Peyer's patch (tissue), 4 donors: Measurements from ENCODE around the gene IDI1. TPM values are rescaled to one million over a fixed set of nuclear protein-coding genes. Genes with fewer than 3 reads are reported as not detected.
A peak's percentile ranks its signal among the peaks of the same experiment; 100 is the strongest.
"Not testable (repeated sequence)": the region's sequence is repeated elsewhere in the genome, so short reads cannot be mapped to it uniquely, and the experiment has no call there.

ENCODE experiments used
- DNase-seq, 3 donors: peaks; one replicate each; pipeline ENCODE4 v3.0.0-alpha.2; 2017 to 2019
- H3K27ac ChIP-seq, 4 donors: fragments of 200-600 bp; sonication (generic); one replicate each; pipeline ENCODE4 v1.5.1; 2016 to 2019
- H3K27me3 ChIP-seq, 2 donors: fragments of 200-600 bp; sonication (generic); one replicate each; pipeline ENCODE4 v1.5.1; 2019
- H3K36me3 ChIP-seq, 3 donors: fragments of 200-600 bp; sonication (generic); one replicate each; pipeline ENCODE4 v1.5.1; 2016 to 2019
- H3K4me1 ChIP-seq, 4 donors: fragments of 200-600 bp; sonication (generic); one replicate each; pipeline ENCODE4 v1.5.1; 2016 to 2019
- H3K4me3 ChIP-seq, 4 donors: fragments of 200-600 bp; sonication (generic); 1 replicate in 3 of 4; 2 replicates in 1 of 4; pipeline ENCODE4 v1.5.1; 2016 to 2019; ENCODE audit warnings: mild to moderate bottlenecking in 1 of 4
- H3K9me3 ChIP-seq, 4 donors: fragments of 200-600 bp; sonication (generic); one replicate each; pipeline ENCODE4 v1.5.1; 2016 to 2019; ENCODE audit warnings: mild to moderate bottlenecking in 1 of 4
- POLR2A ChIP-seq, 2 donors: fragments of 450-650 bp; IDR thresholded peaks; one replicate each; pipeline ENCODE4 v1.5.1; 2017; ENCODE audit warnings: antibody characterized with exemption in 2 of 2, mild to moderate bottlenecking in 2 of 2, moderate library complexity in 2 of 2
- total RNA-seq, 4 donors: library from RNA; depleted of rRNA; stranded (reverse); fragments of >200 nt; gene quantifications; one replicate each; pipeline ENCODE4 v1.1.0, GENCODE V29; 2016
- TF ChIP-seq, protein P1 (sequence below), 6 experiments: fragments of 450-650 bp in 4 of 6; fragments of 200-600 bp in 2 of 6; sonication (generic) in 1 of 6; IDR thresholded peaks; one replicate each; pipeline ENCODE4 v1.5.1; 2017 to 2019; ENCODE audit warnings: antibody characterized with exemption in 6 of 6, mild to moderate bottlenecking in 3 of 6, moderate library complexity in 1 of 6

Gene IDI1
- total RNA-seq, 4 donors from 2014 or later = 52.0 to 71.0 (median 60.5) TPM

DNA sequence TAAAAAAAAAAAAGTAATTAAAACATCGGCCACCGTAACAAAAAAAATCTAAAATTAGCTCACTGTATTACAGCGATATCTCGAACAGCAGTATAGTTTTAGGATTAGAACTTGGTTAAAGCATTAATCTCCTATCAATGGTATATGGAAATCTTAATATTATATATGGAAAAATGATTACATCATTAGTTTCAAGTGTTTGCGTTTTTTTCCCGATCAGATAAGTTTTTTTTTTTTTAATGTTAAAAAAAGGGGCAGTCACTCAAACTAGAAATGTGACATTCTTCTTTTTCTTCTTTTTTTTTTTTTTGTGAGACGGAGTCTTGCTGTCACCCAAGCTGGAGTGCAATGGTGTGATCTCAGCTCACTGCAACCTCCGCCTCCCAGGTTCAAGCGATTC, 7.4 kb downstream of the IDI1 start:
- TF ChIP-seq, protein P1, sequence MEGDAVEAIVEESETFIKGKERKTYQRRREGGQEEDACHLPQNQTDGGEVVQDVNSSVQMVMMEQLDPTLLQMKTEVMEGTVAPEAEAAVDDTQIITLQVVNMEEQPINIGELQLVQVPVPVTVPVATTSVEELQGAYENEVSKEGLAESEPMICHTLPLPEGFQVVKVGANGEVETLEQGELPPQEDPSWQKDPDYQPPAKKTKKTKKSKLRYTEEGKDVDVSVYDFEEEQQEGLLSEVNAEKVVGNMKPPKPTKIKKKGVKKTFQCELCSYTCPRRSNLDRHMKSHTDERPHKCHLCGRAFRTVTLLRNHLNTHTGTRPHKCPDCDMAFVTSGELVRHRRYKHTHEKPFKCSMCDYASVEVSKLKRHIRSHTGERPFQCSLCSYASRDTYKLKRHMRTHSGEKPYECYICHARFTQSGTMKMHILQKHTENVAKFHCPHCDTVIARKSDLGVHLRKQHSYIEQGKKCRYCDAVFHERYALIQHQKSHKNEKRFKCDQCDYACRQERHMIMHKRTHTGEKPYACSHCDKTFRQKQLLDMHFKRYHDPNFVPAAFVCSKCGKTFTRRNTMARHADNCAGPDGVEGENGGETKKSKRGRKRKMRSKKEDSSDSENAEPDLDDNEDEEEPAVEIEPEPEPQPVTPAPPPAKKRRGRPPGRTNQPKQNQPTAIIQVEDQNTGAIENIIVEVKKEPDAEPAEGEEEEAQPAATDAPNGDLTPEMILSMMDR (IDR thresholded peaks at IDR 0.05) = no peak
- no peak for TF ChIP-seq POLR2A (IDR thresholded peaks at IDR 0.05)
- DNase-seq = no peak
- Histone ChIP-seq H3K4me3 (no peak overlapping the region), H3K36me3 (peaks cover 0 to 46% (median 5%) of the 10 kb centered on the region in 3 donors), H3K9me3 (no peaks in the 10 kb centered on the region), H3K27ac (no peak overlapping the region), H3K27me3 (no peaks in the 10 kb centered on the region), H3K4me1 (peaks cover 0 to 10% (median under 1%) of the 10 kb centered on the region in 4 donors)

DNA sequence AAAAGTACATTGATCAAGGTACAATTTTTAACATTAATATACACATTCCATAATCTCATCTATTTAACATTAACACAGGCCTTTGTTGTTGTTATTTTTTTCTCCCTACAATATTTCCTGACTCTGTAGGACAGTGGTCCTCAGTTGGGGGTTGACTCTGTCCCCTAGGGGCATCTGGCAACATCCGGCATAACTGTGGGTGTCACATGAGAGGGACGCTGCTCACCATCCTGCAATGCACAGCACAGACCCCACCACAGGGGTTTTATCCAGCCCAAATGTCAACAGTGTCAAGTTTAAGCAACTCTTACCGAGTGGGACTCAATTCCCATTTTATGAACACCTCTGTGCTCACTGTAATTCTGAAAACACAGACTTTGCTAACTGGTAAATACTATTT, 8.8 kb downstream of the IDI1 start:
- H3K4me1 ChIP-seq = peaks cover 0 to 10% (median 3%) of the 10 kb centered on the region in 4 donors
- H3K27ac ChIP-seq = no peak overlapping the region
- H3K4me3 ChIP-seq = no peak overlapping the region
- TF ChIP-seq, protein P1 (IDR thresholded peaks at IDR 0.05) = no peak
- no peak for TF ChIP-seq POLR2A (IDR thresholded peaks at IDR 0.05)
- no peaks in the 10 kb centered on the region for H3K27me3 ChIP-seq
- H3K9me3 ChIP-seq = no peaks in the 10 kb centered on the region
- peaks cover 0 to 46% (median 5%) of the 10 kb centered on the region in 3 donors for H3K36me3 ChIP-seq
- DNase-seq = no peak

DNA sequence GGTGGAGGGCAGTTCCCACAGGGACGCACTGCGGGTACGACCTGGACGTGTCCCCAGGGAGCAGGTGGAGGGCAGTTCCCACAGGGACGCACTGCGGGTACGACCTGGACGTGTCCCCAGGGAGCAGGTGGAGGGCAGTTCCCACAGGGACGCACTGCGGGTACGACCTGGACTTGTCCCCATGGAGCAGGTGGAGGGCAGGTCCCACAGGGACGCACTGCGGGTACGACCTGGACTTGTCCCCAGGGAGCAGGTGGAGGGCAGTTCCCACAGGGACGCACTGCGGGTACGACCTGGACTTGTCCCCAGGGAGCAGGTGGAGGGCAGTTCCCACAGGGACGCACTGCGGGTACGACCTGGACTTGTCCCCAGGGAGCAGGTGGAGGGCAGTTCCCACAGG, 10.2 kb downstream of the IDI1 start:
- not testable (repeated sequence) for H3K9me3 ChIP-seq, H3K27ac ChIP-seq, H3K4me1 ChIP-seq, H3K27me3 ChIP-seq, H3K4me3 ChIP-seq, DNase-seq
- H3K36me3 ChIP-seq = peaks cover 0 to 46% (median 5%) of the 10 kb centered on the region in 3 donors

DNA sequence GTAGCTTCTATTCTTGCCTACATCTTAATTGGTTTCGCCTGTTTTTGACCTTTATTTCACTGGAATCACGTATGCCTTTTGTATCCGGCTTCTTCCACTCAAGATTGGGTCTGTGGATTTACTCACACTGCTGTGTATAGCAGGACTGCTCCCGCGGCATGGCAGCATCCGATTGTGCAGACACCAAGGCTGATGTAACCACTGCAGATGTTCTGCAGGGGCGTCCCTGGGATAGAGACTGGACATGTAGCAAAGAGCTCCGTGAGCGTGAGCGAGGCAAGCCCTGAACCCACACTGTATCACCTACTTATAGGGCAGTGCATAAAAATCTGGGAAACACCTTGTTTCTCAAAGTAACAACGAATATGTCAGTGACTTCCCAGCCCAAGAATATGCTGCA, 11.8 kb downstream of the IDI1 start:
- Histone ChIP-seq H3K4me3 (no peak overlapping the region), H3K4me1 (peaks cover 0 to 7% (median 0%) of the 10 kb centered on the region in 4 donors), H3K27ac (no peak overlapping the region), H3K9me3 (no peaks in the 10 kb centered on the region), H3K27me3 (no peaks in the 10 kb centered on the region), H3K36me3 (peaks cover 0 to 29% (median under 1%) of the 10 kb centered on the region in 3 donors)
- no peak for DNase-seq
- TF ChIP-seq POLR2A (IDR thresholded peaks at IDR 0.05) = no peak
- TF ChIP-seq, protein P1 (IDR thresholded peaks at IDR 0.05) = no peak

DNA sequence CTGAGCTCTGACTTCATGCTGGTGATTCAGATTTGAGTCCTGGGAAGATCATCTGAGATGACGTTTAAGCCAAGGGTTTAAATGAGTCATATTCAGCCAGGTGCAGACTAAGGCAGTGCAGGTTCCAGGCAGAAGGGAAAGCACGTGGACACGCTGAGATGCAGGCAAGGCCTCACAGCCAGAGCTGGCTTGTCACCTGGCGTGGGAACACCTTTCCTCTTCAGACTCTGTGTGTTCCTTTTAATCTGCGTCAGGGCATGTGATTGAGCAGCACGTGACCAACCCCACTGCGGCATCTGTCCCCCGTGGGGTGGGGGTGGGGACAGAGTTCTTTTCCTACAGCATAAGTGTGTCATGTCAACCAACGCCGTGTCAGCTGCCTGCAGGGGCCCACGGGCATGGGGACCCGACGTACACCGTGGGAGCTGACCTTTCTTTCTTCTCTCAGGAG, 12.6 kb downstream of the IDI1 start:
- Histone ChIP-seq H3K4me3 (no peak overlapping the region), H3K36me3 (peaks cover 0 to 22% (median 0%) of the 10 kb centered on the region in 3 donors), H3K27me3 (no peaks in the 10 kb centered on the region), H3K4me1 (peaks cover 0 to 7% (median 0%) of the 10 kb centered on the region in 4 donors), H3K9me3 (no peaks in the 10 kb centered on the region), H3K27ac (no peak overlapping the region)
- DNase-seq = peak in 2 of 3 donors; percentile 30 to 68
- TF ChIP-seq POLR2A (IDR thresholded peaks at IDR 0.05) = no peak
- TF ChIP-seq, protein P1 (IDR thresholded peaks at IDR 0.05) = no peak

DNA sequence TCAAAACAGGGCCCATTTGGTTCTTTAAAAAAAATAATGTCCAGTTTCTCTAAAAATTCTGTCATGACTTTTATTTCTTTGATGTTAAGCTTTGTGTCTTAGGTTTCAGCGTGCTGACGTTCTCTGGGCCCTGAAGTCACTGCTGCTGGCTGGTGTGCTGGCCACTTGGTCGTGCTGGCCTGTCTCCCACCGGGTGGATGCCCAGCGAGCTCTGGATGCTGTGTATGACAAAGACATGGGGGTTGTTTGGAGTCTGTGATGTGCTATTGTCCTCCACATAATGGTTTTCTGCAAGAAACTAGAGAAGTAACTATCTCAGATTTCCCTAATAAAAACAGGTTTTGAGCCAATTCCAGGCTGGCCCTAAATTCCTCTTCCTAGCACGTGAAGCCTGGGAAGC, 13.7 kb downstream of the IDI1 start:
- DNase-seq = no peak
- H3K36me3 ChIP-seq = peaks cover 0 to 10% (median 0%) of the 10 kb centered on the region in 3 donors
- TF ChIP-seq, protein P1 (IDR thresholded peaks at IDR 0.05) = no peak
- TF ChIP-seq POLR2A (IDR thresholded peaks at IDR 0.05) = no peak
- peaks cover 0 to 7% (median 0%) of the 10 kb centered on the region in 4 donors for H3K4me1 ChIP-seq
- H3K27ac ChIP-seq = no peak overlapping the region
- H3K27me3 ChIP-seq = no peaks in the 10 kb centered on the region
- no peaks in the 10 kb centered on the region for H3K9me3 ChIP-seq
- no peak overlapping the region for H3K4me3 ChIP-seq
